NCI-H345 treated with DMSO at 0.1 percent for 48 hours (cell line): ENCODE data around the gene FARP2.
"Not testable (repeated sequence)": the region's sequence is repeated elsewhere in the genome, so short reads cannot be mapped to it uniquely, and the experiment has no call there.

Experiments used
- DNase-seq: peaks from one replicate; lab custom pipeline; 2025; ENCODE audit not compliant: unreplicated experiment; lab: John Stamatoyannopoulos, UW

Gene FARP2

GRCh38 chr2:241451840-241452506 lies 95.9 kb downstream of the FARP2 start:
- no peak for DNase-seq

- DNase-seq, result not testable (repeated sequence)
These were observed 97.8 kb downstream of the FARP2 start for GRCh38 chr2:241453919-241454318.

DNA sequence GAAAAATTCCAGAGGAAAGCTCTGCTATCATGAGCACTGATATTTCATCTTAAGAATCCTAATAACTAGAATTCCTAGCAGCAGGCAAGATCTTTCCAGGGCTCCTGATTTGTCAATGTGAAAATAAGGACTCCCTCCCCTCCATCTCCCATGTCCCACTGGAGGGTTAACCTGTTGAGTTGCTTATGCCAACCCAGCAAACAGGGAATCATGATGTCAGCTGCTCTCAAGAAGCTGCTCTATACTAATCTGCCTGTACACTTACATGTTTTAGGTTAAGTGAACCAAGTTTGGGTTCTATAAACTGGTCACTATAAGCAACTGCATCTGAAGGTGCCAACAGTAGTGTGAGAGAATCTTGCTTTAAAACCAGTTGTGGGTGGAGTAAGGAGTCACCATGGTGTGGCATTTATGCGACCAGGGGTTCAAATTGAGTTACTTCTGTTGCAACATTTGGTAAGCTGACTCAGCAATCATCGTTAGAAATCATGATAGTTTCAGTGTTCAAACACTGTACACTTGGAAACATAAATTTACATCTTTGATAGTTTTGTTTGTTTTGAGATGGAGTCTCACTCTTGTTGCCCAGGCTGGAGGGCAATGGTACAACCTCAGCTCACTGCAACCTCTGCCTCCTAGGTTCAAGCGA lies 98.9 kb downstream of the FARP2 start:
- DNase-seq, result no peak

- no peak for DNase-seq
These were observed 100.5 kb downstream of the FARP2 start for GRCh38 chr2:241456546-241456945.

- DNase-seq, result no peak
These were observed 102.6 kb downstream of the FARP2 start for GRCh38 chr2:241458687-241459086.

DNA sequence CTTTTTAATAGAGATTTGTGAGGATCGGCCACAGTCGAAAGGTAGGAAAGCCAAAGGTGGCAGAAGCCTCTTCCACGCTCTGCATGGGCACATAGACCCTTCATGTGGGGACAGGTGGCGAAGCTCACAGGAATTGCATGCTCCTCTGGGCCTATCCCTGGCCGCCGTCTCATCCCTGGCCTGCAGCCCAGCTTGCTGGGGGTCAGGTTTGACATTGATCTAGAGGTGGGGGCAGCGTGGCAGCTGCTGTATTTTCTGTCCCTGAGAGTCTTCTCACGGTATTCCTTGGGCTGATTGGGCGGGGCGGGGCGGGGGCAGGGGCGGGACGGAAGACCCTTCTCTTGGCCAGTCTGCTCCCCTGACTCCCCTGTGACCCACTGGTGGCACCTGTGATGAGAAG lies 103.4 kb downstream of the FARP2 start:
- DNase-seq, result no peak

DNA sequence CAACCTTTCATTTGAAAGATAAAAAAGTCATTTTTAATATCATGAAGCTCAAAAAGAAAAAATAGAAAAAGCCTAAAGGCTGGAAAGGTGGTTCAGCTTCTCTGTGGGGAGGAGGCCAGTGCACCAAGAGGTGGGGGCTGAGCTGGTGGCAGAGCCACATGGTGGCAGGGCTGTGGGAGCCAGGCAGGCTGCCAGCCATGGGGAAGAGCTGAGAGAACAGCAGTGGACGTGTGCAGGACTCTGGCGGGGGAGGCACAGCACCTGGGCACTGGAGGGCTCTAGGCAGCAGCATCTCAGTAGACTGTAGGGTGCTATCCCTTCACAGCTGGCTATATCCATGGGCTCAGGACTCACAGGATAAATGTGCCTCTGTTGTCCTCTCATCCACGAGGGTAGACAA lies 104.5 kb downstream of the FARP2 start:
- DNase-seq, result no peak

GRCh38 chr2:241461693-241462677 lies 105.9 kb downstream of the FARP2 start:
- DNase-seq, result no peak

DNA sequence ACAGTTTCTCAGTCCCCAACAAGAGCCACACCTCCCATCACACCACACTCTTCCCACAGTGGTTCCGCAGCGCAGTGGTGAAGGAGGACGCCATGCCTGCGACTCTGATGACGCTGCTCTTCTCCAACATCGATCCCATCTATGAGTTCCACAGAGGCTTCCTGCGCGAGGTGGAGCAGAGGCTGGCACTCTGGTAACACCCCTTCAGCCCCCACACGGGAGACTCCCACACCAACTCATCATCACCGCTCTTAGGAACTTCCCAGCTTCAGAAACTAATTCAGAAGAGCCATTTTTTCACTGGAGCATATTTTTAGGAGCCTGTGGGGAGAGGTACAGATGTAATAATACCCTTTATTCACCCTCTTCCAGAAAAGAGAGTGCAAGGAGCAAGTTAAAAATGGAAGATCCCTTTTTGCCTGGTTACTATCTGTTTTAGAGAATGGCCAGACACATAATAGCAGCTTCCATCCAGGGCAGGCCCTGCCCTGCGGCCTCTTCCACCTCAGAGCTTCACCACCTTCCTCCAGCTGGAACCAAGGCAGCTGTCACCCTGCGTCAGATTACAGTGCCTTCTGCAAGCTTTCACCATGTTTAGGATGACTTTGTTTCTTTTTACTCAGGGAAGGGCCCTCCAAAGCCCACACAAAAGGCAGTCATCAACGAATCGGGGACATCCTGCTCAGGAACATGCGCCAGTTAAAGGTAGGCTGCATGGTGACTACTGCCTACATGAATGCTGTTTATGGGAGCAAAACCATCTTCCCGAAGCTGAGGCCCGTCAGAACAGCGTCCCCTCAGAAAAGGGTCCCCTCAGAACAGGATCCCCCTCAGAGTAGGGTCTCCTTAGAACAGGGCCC lies 107.4 kb downstream of the FARP2 start:
- no peak for DNase-seq

GRCh38 chr2:241465543-241465942 lies 109.5 kb downstream of the FARP2 start:
- no peak for DNase-seq

DNA sequence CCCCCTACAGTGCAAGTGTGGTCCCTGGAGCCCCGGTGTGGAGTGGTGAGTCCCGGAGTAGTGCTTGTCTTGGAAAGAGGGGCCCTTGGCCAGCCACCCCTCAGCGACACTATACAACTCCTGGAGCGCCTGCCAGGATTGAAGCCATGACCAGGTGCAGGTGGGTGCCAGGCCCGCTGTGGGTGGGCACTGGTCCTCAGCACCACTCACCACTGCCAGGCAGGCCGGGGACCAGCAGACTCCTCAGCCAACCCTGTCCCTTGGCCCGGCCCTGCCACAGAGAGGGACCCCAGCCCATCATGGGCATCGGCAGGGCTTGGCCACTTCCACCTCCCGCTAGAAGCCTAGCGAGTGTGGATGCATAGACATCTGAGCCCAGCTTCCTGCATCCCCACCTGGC lies 110.1 kb downstream of the FARP2 start:
- DNase-seq, result no peak

GRCh38 chr2:241467777-241468475 lies 111.8 kb downstream of the FARP2 start:
- no peak for DNase-seq

GRCh38 chr2:241468476-241468781 lies 112.3 kb downstream of the FARP2 start:
- DNase-seq, result no peak

DNA sequence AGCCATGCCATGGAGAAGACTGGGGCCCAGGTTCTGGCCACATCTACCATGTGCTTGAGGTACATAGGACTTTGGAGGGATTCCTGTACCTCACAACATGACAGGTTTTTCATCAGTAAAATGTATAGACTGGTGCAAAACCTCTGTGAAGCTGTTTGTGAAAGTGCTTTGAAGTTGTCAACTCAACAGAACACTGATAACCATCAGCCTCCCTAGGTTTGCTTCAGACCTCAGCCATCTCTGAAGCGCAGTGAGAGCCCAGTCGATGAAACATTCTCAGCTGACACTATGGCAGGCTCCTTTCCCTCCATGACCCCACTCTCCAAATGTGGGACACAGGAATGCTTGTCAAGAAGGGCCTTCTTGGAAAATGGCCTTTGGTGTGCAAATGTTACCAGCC lies 113.7 kb downstream of the FARP2 start:
- no peak for DNase-seq

- DNase-seq, result no peak
These were observed 117.3 kb downstream of the FARP2 start for GRCh38 chr2:241473399-241473798.

GRCh38 chr2:241475267-241475666 lies 119.2 kb downstream of the FARP2 start:
- DNase-seq, result no peak

DNA sequence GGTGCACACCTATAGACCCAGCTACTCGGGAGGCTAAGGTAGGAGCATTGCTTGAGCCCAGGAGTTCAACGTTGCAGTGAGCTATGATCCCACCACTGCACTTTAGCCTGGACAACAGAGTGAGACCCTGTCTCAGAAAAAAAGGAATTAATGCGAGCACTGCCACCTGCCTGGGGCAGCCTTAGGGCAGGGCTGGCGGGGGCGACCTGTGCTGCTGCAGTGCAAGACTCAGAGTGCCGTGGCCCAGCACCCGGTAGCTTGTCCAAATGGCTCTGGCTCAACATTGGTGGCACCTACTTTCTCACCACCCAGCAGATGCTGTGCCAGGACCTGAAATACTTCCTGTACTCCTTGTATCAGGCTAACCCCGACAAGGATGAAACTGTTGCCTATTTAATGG lies 122.1 kb downstream of the FARP2 start:
- DNase-seq, result no peak

- DNase-seq, result no peak
These were observed 123.2 kb downstream of the FARP2 start for GRCh38 chr2:241479026-241479898.

GRCh38 chr2:241481687-241482086 lies 125.6 kb downstream of the FARP2 start:
- DNase-seq, result no peak
